Hippocampal formation (tissue), 2 donors: ENCODE measurements around the gene HBB.

Source experiments
- DNase-seq, 2 donors: peaks; one replicate each; lab custom pipeline; 2025; lab: John Stamatoyannopoulos, UW

HBB gene

GRCh38 chr11:5227681-5228080, 810 bp upstream of the HBB start:
- no peak for DNase-seq

GRCh38 chr11:5225480-5225871, 1.4 kb downstream of the HBB start:
- DNase-seq, result no peak

GRCh38 chr11:5224538-5225479, 2.1 kb downstream of the HBB start:
- DNase-seq, result no peak

GRCh38 chr11:5223686-5224085, 3.2 kb downstream of the HBB start:
- DNase-seq, result no peak

GRCh38 chr11:5223146-5223545, 3.7 kb downstream of the HBB start:
- no peak for DNase-seq

GRCh38 chr11:5210376-5210885, 16.4 kb downstream of the HBB start:
- DNase-seq, result no peak

- DNase-seq, result no peak
Observed at GRCh38 chr11:5204787-5205186, 22.1 kb downstream of the HBB start.

- DNase-seq, result no peak
Observed at GRCh38 chr11:5203366-5203765, 23.5 kb downstream of the HBB start.

- DNase-seq, result no peak
Observed at GRCh38 chr11:5200582-5200981, 26.3 kb downstream of the HBB start, which contains the start of gene OR51V1. TSS of gene OR51V1 (minus strand) at chr11:5200682. CDS start at chr11:5200682, 0 bp downstream.

GRCh38 chr11:5198285-5198684, 28.6 kb downstream of the HBB start:
- DNase-seq, result no peak

- no peak for DNase-seq
Observed at GRCh38 chr11:5197536-5197935, 29.3 kb downstream of the HBB start.

GRCh38 chr11:5196731-5197130, 30.1 kb downstream of the HBB start:
- no peak for DNase-seq

- DNase-seq, result no peak
Observed at GRCh38 chr11:5196067-5196466, 30.8 kb downstream of the HBB start.

GRCh38 chr11:5192738-5193137, 34.1 kb downstream of the HBB start:
- DNase-seq, result no peak

GRCh38 chr11:5188201-5188600, 38.7 kb downstream of the HBB start:
- no peak for DNase-seq

GRCh38 chr11:5178046-5178837, 48.6 kb downstream of the HBB start:
- no peak for DNase-seq
